Neutrophil (primary cell): ENCODE results near the gene AGAP1.

Experiments used
- H3K27ac ChIP-seq: fragments of 200-600 bp; sonication (generic); 2 replicates; pipeline ENCODE4 v1.5.1; 2016; ENCODE audit warnings: mild to moderate bottlenecking, moderate library complexity
- H3K27me3 ChIP-seq: fragments of 200-600 bp; sonication (generic); 2 replicates; pipeline ENCODE4 v1.6.0; 2016; ENCODE audit warnings: mild to moderate bottlenecking
- H3K36me3 ChIP-seq: fragments of 200-600 bp; sonication (generic); 2 replicates; pipeline ENCODE4 v1.5.1; 2017
- H3K4me1 ChIP-seq, 2 experiments: fragments of 200-600 bp in 1 of 2; sonication (generic) in 1 of 2; 1 replicate in 1 of 2; 2 replicates in 1 of 2; pipeline versions ENCODE4 v1.5.1 to v1.6.1; 2013 to 2016; ENCODE audit warnings: low read depth in 1 of 2, low read length in 1 of 2, mild to moderate bottlenecking in 1 of 2, moderate library complexity in 1 of 2; ENCODE audit not compliant: control insufficient read depth in 1 of 2, insufficient read depth in 1 of 2
- H3K4me3 ChIP-seq, 2 experiments: fragments of 200-600 bp in 1 of 2; sonication (generic) in 1 of 2; 1 replicate in 1 of 2; 2 replicates in 1 of 2; pipeline ENCODE4 v1.5.1; 2013 to 2016; ENCODE audit warnings: low read depth in 1 of 2, low read length in 1 of 2, mild to moderate bottlenecking in 1 of 2, moderate library complexity in 1 of 2
- H3K9me3 ChIP-seq: fragments of 200-600 bp; sonication (generic); 2 replicates; pipeline ENCODE4 v1.5.1; 2016
- CTCF ChIP-seq: fragments of 200-600 bp; sonication (generic); IDR thresholded peaks from 2 replicates; pipeline ENCODE4 v1.5.1; 2016; ENCODE audit warnings: antibody characterized with exemption

AGAP1 gene

DNA sequence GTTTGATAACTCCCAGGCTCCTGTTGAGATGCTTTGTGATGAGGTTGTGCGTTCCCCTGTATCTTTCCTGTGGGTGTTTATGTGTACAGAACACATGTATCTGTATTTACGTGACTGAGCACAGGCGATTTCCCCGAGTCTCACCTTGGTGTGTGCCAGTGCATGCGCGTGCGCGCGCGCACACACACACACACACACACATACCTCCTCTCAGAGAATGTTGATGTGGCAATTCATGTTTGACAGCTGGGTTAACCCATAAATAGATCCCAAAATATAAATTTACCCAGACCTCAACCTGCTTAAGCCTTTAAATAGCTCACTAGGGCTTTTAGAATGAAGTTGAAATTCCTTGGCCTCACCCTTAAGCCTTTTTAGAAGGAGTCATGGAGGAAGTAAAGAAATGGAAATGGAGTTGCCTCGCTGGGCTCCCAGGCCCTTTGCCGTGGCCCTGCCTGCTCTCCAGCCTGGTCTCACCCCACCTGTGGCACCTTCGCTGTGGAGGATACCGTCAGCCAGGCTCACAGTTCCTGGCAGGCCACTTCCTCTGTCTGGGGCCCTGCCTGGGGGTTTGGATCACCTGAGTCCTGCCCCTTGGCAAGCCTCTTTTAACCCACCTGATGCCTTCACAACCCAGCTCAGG lies 20.3 kb downstream of the AGAP1 start:
- H3K27ac ChIP-seq, result no peak overlapping the region
- no peak overlapping the region for H3K4me3 ChIP-seq
- H3K27me3 ChIP-seq, result no peaks in the 10 kb centered on the region
- no peak for TF ChIP-seq CTCF
- no peaks in the 10 kb centered on the region for H3K36me3 ChIP-seq
- H3K4me1 ChIP-seq, result no peaks in the 10 kb centered on the region
- no peaks in the 10 kb centered on the region for H3K9me3 ChIP-seq

DNA sequence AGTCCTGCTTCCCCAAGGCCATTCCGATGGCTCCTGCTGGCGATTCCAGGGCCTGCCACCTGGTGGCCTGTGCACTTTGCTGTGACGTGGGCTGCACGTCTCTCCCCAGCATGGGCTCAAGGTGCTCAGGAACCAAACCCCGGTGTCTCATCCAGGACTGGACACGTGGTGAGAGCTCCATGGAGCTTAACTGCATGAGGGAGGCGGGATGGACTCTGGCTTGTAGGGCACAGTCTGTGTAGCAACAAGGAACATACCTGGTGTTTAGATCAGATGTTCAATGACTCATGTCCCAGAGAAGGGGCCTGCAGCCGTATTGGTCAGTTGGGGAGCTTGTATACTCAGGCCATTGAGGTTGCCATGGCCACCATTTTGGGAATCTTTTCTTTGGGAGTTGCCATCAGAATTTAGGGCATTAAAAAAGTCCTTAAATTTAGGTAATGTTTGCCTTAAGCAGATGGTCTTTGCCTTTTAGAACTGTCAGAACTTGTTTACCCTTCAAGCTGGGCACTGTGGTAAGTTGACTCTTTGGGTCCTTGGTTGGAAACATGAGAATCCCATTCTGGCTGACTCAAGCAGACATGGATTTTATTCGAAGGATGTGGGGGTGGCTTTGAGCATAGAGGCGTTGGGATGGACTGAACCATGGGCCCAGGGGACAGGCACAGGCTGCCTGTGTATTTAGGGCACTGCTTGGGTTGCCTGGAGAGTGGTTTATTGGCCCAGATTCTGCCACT lies 21.0 kb downstream of the AGAP1 start:
- TF ChIP-seq CTCF, result no peak
- no peaks in the 10 kb centered on the region for H3K27me3 ChIP-seq
- no peaks in the 10 kb centered on the region for H3K9me3 ChIP-seq
- H3K36me3 ChIP-seq, result no peaks in the 10 kb centered on the region
- no peak overlapping the region for H3K27ac ChIP-seq
- no peaks in the 10 kb centered on the region for H3K4me1 ChIP-seq
- H3K4me3 ChIP-seq, result no peak overlapping the region

DNA sequence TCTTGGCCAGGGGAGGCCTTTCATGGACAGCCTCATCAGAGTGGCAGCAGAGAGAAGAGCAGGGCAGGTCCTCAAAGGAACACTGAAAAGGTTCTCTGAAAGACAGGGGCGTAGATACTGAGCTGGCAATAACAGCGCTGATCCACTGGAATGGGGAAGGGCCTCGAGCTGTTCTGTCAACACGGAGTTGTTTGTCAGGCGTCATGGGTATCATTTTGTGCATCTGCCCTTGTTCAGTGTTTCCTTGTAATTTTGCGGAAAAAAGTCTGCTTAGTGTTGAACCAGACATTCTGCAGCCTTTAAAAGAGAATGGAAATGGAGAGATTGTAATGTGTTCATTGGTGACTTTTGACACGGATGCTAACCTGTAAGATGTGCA lies 21.5 kb downstream of the AGAP1 start:
- no peaks in the 10 kb centered on the region for H3K4me1 ChIP-seq
- H3K27me3 ChIP-seq, result no peaks in the 10 kb centered on the region
- H3K4me3 ChIP-seq, result no peak overlapping the region
- no peak for TF ChIP-seq CTCF
- no peak overlapping the region for H3K27ac ChIP-seq
- H3K36me3 ChIP-seq, result no peaks in the 10 kb centered on the region
- H3K9me3 ChIP-seq, result no peaks in the 10 kb centered on the region

GRCh38 chr2:235515821-235516220 lies 22.0 kb downstream of the AGAP1 start:
- Histone ChIP-seq H3K27ac (no peak overlapping the region), H3K36me3 (no peaks in the 10 kb centered on the region), H3K4me3 (no peak overlapping the region), H3K4me1 (no peaks in the 10 kb centered on the region), H3K9me3 (no peaks in the 10 kb centered on the region), H3K27me3 (no peaks in the 10 kb centered on the region)
- TF ChIP-seq CTCF, result no peak

GRCh38 chr2:235516257-235516656 lies 22.4 kb downstream of the AGAP1 start:
- no peaks in the 10 kb centered on the region for H3K36me3 ChIP-seq
- no peak overlapping the region for H3K4me3 ChIP-seq
- no peak for TF ChIP-seq CTCF
- H3K27me3 ChIP-seq, result no peaks in the 10 kb centered on the region
- H3K27ac ChIP-seq, result no peak overlapping the region
- no peaks in the 10 kb centered on the region for H3K9me3 ChIP-seq
- no peaks in the 10 kb centered on the region for H3K4me1 ChIP-seq
